NCI-H69 (cell line): ENCODE measurements around the gene GPR160.
A peak's percentile ranks its signal among the peaks of the same experiment; 100 is the strongest.

Experiments
- DNase-seq: peaks from one replicate; lab custom pipeline; 2025; lab: John Stamatoyannopoulos, UW

Gene GPR160

GRCh38 chr3:170064108-170064507 is 26.3 kb downstream of the GPR160 start:
- no peak for DNase-seq

- DNase-seq, result no peak
Measured at GRCh38 chr3:170075441-170076091, 37.8 kb downstream of the GPR160 start.

- DNase-seq, result no peak
Measured at GRCh38 chr3:170076715-170077238, 39.0 kb downstream of the GPR160 start.

GRCh38 chr3:170077361-170077760 is 39.6 kb downstream of the GPR160 start:
- peak; percentile 46 for DNase-seq

- DNase-seq, result peak; percentile 53
Measured at GRCh38 chr3:170078620-170079281, 41.0 kb downstream of the GPR160 start.

- no peak for DNase-seq
Measured at GRCh38 chr3:170079536-170080165, 41.9 kb downstream of the GPR160 start.

- DNase-seq, result no peak
Measured at GRCh38 chr3:170080605-170081004, 42.8 kb downstream of the GPR160 start.

GRCh38 chr3:170081079-170081741 is 43.4 kb downstream of the GPR160 start:
- no peak for DNase-seq

GRCh38 chr3:170083343-170083742 is 45.5 kb downstream of the GPR160 start:
- DNase-seq, result no peak

GRCh38 chr3:170085396-170085795 is 47.6 kb downstream of the GPR160 start:
- DNase-seq, result no peak

- DNase-seq, result no peak
Measured at GRCh38 chr3:170089862-170090600, 52.2 kb downstream of the GPR160 start.

GRCh38 chr3:170090601-170090981 is 52.8 kb downstream of the GPR160 start:
- no peak for DNase-seq

GRCh38 chr3:170092907-170093306 is 55.1 kb downstream of the GPR160 start:
- DNase-seq, result no peak

- no peak for DNase-seq
Measured at GRCh38 chr3:170095771-170096170, 58.0 kb downstream of the GPR160 start.

- no peak for DNase-seq
Measured at GRCh38 chr3:170096342-170096741, 58.5 kb downstream of the GPR160 start.

GRCh38 chr3:170098753-170099152 is 61.0 kb downstream of the GPR160 start:
- DNase-seq, result no peak

- DNase-seq, result no peak
Measured at GRCh38 chr3:170100944-170101343, 63.1 kb downstream of the GPR160 start.

- no peak for DNase-seq
Measured at GRCh38 chr3:170102431-170102830, 64.6 kb downstream of the GPR160 start.

GRCh38 chr3:170107941-170108340 is 70.1 kb downstream of the GPR160 start:
- no peak for DNase-seq

- DNase-seq, result no peak
Measured at GRCh38 chr3:170108955-170109354, 71.2 kb downstream of the GPR160 start.

- no peak for DNase-seq
Measured at GRCh38 chr3:170109579-170110293, 71.9 kb downstream of the GPR160 start.
